HG03280 (cell line): ENCODE results near the gene UFD1.
A peak's percentile ranks its signal among the peaks of the same experiment; 100 is the strongest.

Experiments
- ATAC-seq: cut with Tn5 transposase; IDR thresholded peaks from one replicate; pipeline ENCODE4 v1.9.1; 2021; ENCODE audit warnings: mild to moderate bottlenecking, moderate library complexity; ENCODE audit not compliant: unreplicated experiment

UFD1 gene

GRCh38 chr22:19497245-19497644 lies 18.3 kb upstream of the UFD1 start:
- no peak for ATAC-seq

GRCh38 chr22:19496324-19496630 lies 17.3 kb upstream of the UFD1 start:
- ATAC-seq, result no peak

- no peak for ATAC-seq
These were observed 16.8 kb upstream of the UFD1 start for GRCh38 chr22:19495562-19496323.

GRCh38 chr22:19494676-19495173 lies 15.7 kb upstream of the UFD1 start:
- ATAC-seq, result no peak

GRCh38 chr22:19494001-19494560 lies 15.1 kb upstream of the UFD1 start:
- ATAC-seq, result no peak

GRCh38 chr22:19492504-19493174 lies 13.6 kb upstream of the UFD1 start:
- no peak for ATAC-seq

GRCh38 chr22:19490628-19491230 lies 11.7 kb upstream of the UFD1 start:
- no peak for ATAC-seq

GRCh38 chr22:19488884-19489843 lies 10.2 kb upstream of the UFD1 start:
- no peak for ATAC-seq

- ATAC-seq, result no peak
These were observed 9.3 kb upstream of the UFD1 start for GRCh38 chr22:19488285-19488684.

- ATAC-seq, result no peak
These were observed 4.7 kb upstream of the UFD1 start for GRCh38 chr22:19483481-19484244.

GRCh38 chr22:19482297-19482696 lies 3.3 kb upstream of the UFD1 start:
- ATAC-seq, result no peak

GRCh38 chr22:19480789-19481188 lies 1.8 kb upstream of the UFD1 start:
- no peak for ATAC-seq

GRCh38 chr22:19480173-19480568 lies 1.2 kb upstream of the UFD1 start:
- ATAC-seq, result no peak

- peak; percentile 87 for ATAC-seq
These were observed 571 bp upstream of the UFD1 start, which contains the start of gene CDC45 for GRCh38 chr22:19479355-19480172. CDC45 (plus strand) TSS chr22:19479920; CDS start chr22:19479969, 49 bp downstream.

GRCh38 chr22:19478045-19478900 lies 720 bp downstream of the UFD1 start:
- no peak for ATAC-seq

- ATAC-seq, result no peak
These were observed 1.5 kb downstream of the UFD1 start for GRCh38 chr22:19477321-19478044.

GRCh38 chr22:19476023-19476422 lies 3.0 kb downstream of the UFD1 start:
- ATAC-seq, result no peak
